OCI-LY1 (cell line): Measurements from ENCODE around the gene DLX2.
"Not testable (repeated sequence)": the region's sequence is repeated elsewhere in the genome, so short reads cannot be mapped to it uniquely, and the experiment has no call there.

Experiments used
- H2AFZ ChIP-seq: fragments of 200-600 bp; sonication (generic), shearing (Covaris generic); 2 replicates; pipeline ENCODE4 v1.6.0; 2014; ENCODE audit warnings: antibody characterized with exemption, mild to moderate bottlenecking, low read length
- H3F3A ChIP-seq: fragments of 200-600 bp; sonication (generic), shearing (Covaris generic); 2 replicates; pipeline ENCODE4 v1.6.0; 2014; ENCODE audit warnings: mild to moderate bottlenecking, antibody characterized with exemption, low read length, moderate library complexity; ENCODE audit not compliant: insufficient read depth
- H3K27ac ChIP-seq: fragments of 200-600 bp; sonication (generic); 2 replicates; pipeline ENCODE4 v1.5.1; 2014; ENCODE audit warnings: low read length, mixed run types, mild to moderate bottlenecking, low read depth; ENCODE audit not compliant: poor library complexity, severe bottlenecking
- H3K27me3 ChIP-seq: fragments of 200-600 bp; sonication (generic); 2 replicates; pipeline ENCODE4 v1.6.0; 2014; ENCODE audit warnings: antibody characterized with exemption, mild to moderate bottlenecking, low read length, moderate library complexity; ENCODE audit not compliant: insufficient read depth
- H3K36me3 ChIP-seq: fragments of 200-600 bp; sonication (generic); 2 replicates; pipeline ENCODE4 v1.6.1; 2014; ENCODE audit warnings: mild to moderate bottlenecking, antibody characterized with exemption, low read length, moderate library complexity, mixed read lengths; ENCODE audit not compliant: insufficient read depth
- H3K4me1 ChIP-seq: fragments of 200-600 bp; sonication (generic); 2 replicates; pipeline ENCODE4 v1.5.1; 2014; ENCODE audit warnings: mild to moderate bottlenecking, low read length, moderate library complexity; ENCODE audit not compliant: insufficient read depth, severe bottlenecking
- H3K4me2 ChIP-seq: fragments of 200-600 bp; sonication (generic), shearing (Covaris generic); 2 replicates; pipeline ENCODE4 v1.6.1; 2014; ENCODE audit warnings: low read length
- H3K4me3 ChIP-seq: fragments of 200-600 bp; sonication (generic); 2 replicates; pipeline ENCODE4 v1.5.1; 2014; ENCODE audit warnings: low read length, low read depth, mild to moderate bottlenecking, mixed read lengths; ENCODE audit not compliant: poor library complexity, severe bottlenecking
- H3K79me2 ChIP-seq: fragments of 200-600 bp; shearing (Covaris generic); 2 replicates; pipeline ENCODE4 v1.6.1; 2016; ENCODE audit warnings: mixed run types, low read length, mixed read lengths; ENCODE audit not compliant: insufficient read depth
- H3K9ac ChIP-seq: fragments of 200-600 bp; sonication (generic), shearing (Covaris generic); 2 replicates; pipeline ENCODE4 v1.6.1; 2014; ENCODE audit warnings: mild to moderate bottlenecking, low read length, mixed read lengths
- H3K9me2 ChIP-seq: fragments of 200-600 bp; sonication (generic), shearing (Covaris generic); 2 replicates; pipeline ENCODE4 v1.6.1; 2014; ENCODE audit warnings: low read depth, mild to moderate bottlenecking, low read length, mixed read lengths
- H3K9me3 ChIP-seq: fragments of 200-600 bp; shearing (Covaris generic); 2 replicates; pipeline ENCODE4 v1.6.1; 2014; ENCODE audit warnings: low read length, mixed read lengths
- H4K20me1 ChIP-seq: fragments of 200-600 bp; sonication (generic), shearing (Covaris generic); 2 replicates; pipeline ENCODE4 v1.6.0; 2016; ENCODE audit warnings: mild to moderate bottlenecking, low read length; ENCODE audit not compliant: insufficient read depth
- CTCF ChIP-seq: fragments of 200-600 bp; sonication (generic), shearing (Covaris generic); IDR thresholded peaks from 2 replicates; pipeline ENCODE4 v1.5.1; 2017; ENCODE audit warnings: mild to moderate bottlenecking, antibody characterized with exemption, low read length, moderate library complexity, mixed read lengths
- EZH2 ChIP-seq: fragments of 200-600 bp; sonication (generic), shearing (Covaris generic); IDR thresholded peaks from 2 replicates; pipeline ENCODE4 v1.8.0; 2017; ENCODE audit warnings: borderline replicate concordance, mixed run types, mild to moderate bottlenecking, antibody characterized with exemption, low read length, moderate library complexity, mixed read lengths

The DLX2 gene

GRCh38 chr2:172102391-172103359 lies at the start of gene DLX2:
DLX2 (minus strand) TSS chr2:172102900; CDS start chr2:172102538, 362 bp downstream.
- Histone ChIP-seq H3K27me3 (no peaks in the 10 kb centered on the region), H3K36me3 (no peaks in the 10 kb centered on the region), H4K20me1 (no peaks in the 10 kb centered on the region), H3K9me2 (no peaks in the 10 kb centered on the region), H3K4me3 (peak within 1 kb of the TSS; percentile 71), H3K4me2 (peak within 1 kb of the TSS; percentile 93), H2AFZ (no peak within 1 kb of the TSS), H3K9me3 (no peaks in the 10 kb centered on the region), H3K4me1 (peaks cover 56% of the 10 kb centered on the region), H3K9ac (peak within 1 kb of the TSS; percentile 52; the same call in 1 of the 2 replicates), H3K79me2 (no peaks in the 10 kb centered on the region), H3K27ac (no peak within 1 kb of the TSS), H3F3A (0 out of 2 replicates have a peak, but pooled peaks cover 2% of the 10 kb centered on the region)
- TF ChIP-seq CTCF (no peak), EZH2 (no peak)

- no peaks in the 10 kb centered on the region for H3K27me3 ChIP-seq
- no peak overlapping the region for H3K4me3 ChIP-seq
- H3K36me3 ChIP-seq = no peaks in the 10 kb centered on the region
- no peaks in the 10 kb centered on the region for H3F3A ChIP-seq
- no peak overlapping the region for H3K9ac ChIP-seq
- no peaks in the 10 kb centered on the region for H3K4me1 ChIP-seq
- H3K9me3 ChIP-seq = no peaks in the 10 kb centered on the region
- H2AFZ ChIP-seq = no peak overlapping the region
- H3K79me2 ChIP-seq = no peaks in the 10 kb centered on the region
- H3K9me2 ChIP-seq = no peaks in the 10 kb centered on the region
- TF ChIP-seq CTCF (no peak), EZH2 (no peak)
- H3K4me2 ChIP-seq = no peak overlapping the region
- H4K20me1 ChIP-seq = no peaks in the 10 kb centered on the region
- no peak overlapping the region for H3K27ac ChIP-seq
Measured at GRCh38 chr2:172147944-172148650, 45.4 kb upstream of the DLX2 start.

- TF ChIP-seq EZH2 (no peak), CTCF (no peak)
- Histone ChIP-seq H3K4me2 (no peak overlapping the region), H3K36me3 (no peaks in the 10 kb centered on the region), H3K79me2 (no peaks in the 10 kb centered on the region), H2AFZ (no peak overlapping the region), H3K9ac (no peak overlapping the region), H3K4me1 (no peaks in the 10 kb centered on the region), H3K9me2 (no peaks in the 10 kb centered on the region), H3K27me3 (no peaks in the 10 kb centered on the region), H3F3A (no peaks in the 10 kb centered on the region), H3K27ac (no peak overlapping the region), H4K20me1 (no peaks in the 10 kb centered on the region), H3K4me3 (no peak overlapping the region), H3K9me3 (no peaks in the 10 kb centered on the region)
Measured at GRCh38 chr2:172143817-172144216, 41.1 kb upstream of the DLX2 start.

- not testable (repeated sequence) for H2AFZ ChIP-seq, H3F3A ChIP-seq, H3K4me1 ChIP-seq, H3K79me2 ChIP-seq, H3K9ac ChIP-seq, H3K27me3 ChIP-seq, H3K27ac ChIP-seq, H3K9me3 ChIP-seq, H3K4me3 ChIP-seq, H3K4me2 ChIP-seq, H3K36me3 ChIP-seq, H3K9me2 ChIP-seq, H4K20me1 ChIP-seq
Measured at GRCh38 chr2:172138727-172139126, 36.0 kb upstream of the DLX2 start.
